GM19468 (cell line): ENCODE results near the gene SPAST.
"Not testable (repeated sequence)": the region's sequence is repeated elsewhere in the genome, so short reads cannot be mapped to it uniquely, and the experiment has no call there.

Source experiments
- ATAC-seq: cut with Tn5 transposase; IDR thresholded peaks from one replicate; pipeline ENCODE4 v1.9.1; 2021; ENCODE audit warnings: mild to moderate bottlenecking, moderate library complexity, moderate number of reproducible peaks; ENCODE audit not compliant: unreplicated experiment; ENCODE audit errors: extremely low read depth

The SPAST gene, protein sequence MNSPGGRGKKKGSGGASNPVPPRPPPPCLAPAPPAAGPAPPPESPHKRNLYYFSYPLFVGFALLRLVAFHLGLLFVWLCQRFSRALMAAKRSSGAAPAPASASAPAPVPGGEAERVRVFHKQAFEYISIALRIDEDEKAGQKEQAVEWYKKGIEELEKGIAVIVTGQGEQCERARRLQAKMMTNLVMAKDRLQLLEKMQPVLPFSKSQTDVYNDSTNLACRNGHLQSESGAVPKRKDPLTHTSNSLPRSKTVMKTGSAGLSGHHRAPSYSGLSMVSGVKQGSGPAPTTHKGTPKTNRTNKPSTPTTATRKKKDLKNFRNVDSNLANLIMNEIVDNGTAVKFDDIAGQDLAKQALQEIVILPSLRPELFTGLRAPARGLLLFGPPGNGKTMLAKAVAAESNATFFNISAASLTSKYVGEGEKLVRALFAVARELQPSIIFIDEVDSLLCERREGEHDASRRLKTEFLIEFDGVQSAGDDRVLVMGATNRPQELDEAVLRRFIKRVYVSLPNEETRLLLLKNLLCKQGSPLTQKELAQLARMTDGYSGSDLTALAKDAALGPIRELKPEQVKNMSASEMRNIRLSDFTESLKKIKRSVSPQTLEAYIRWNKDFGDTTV

DNA sequence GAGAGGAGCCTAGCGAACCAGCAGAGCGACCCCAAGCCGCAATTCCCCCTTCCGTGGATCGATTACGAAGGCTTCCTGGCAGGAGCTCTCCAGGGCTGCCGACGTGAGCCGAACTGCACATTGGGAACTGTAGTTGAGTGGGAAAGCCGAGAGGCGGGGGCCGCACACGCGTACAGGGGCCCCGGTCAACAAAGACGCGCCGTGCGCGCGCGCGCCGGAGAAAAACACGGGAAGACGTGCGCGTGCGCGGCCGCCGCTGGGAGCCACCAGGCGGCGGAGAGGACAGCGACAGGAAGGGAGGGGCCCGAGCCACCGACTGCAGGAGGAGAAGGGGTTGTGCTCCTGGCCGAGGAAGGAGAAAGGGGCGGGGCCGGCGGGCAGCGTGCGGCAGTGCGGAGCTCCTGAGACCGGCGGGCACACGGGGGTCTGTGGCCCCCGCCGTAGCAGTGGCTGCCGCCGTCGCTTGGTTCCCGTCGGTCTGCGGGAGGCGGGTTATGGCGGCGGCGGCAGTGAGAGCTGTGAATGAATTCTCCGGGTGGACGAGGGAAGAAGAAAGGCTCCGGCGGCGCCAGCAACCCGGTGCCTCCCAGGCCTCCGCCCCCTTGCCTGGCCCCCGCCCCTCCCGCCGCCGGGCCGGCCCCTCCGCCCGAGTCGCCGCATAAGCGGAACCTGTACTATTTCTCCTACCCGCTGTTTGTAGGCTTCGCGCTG, at the start of gene SPAST:
TSS of gene SPAST (plus strand) at position 247 of the 711 bp plus-strand sequence. CDS start at position 523, 276 bp downstream.
- peak; percentile 92 for ATAC-seq

DNA sequence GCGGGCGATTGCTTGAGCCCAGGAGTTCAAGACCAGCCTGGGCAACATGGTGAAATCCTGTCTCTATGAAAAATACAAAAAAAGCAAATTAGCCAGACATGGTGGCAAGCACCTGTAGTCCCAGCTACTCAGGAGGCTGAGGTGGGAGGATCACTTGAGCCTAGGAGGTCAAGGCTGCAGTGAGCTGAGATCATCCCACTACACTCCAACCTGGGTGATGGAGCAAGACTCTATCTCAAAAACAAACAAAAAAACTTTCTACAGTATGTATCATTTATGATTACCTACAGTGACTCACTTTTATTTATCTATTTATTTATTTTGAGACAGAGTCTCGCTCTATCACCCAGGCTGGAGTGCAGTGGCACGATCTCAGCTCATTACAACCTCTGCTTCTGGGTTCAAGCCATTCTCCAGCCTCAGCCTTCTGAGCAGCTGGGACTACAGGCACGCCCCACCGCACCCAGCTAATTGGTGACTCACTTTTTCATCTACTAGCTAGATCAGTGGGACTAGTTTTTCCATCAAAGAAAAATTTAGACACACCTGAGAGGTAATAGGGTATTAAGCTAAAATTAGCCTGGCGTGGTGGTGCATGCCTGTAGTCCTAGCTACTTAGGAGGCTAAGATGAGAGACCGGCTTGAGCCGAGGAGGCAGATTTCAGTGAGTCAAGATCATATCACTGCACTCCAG, 44.4 kb upstream of the SPAST start:
- ATAC-seq = not testable (repeated sequence)

DNA sequence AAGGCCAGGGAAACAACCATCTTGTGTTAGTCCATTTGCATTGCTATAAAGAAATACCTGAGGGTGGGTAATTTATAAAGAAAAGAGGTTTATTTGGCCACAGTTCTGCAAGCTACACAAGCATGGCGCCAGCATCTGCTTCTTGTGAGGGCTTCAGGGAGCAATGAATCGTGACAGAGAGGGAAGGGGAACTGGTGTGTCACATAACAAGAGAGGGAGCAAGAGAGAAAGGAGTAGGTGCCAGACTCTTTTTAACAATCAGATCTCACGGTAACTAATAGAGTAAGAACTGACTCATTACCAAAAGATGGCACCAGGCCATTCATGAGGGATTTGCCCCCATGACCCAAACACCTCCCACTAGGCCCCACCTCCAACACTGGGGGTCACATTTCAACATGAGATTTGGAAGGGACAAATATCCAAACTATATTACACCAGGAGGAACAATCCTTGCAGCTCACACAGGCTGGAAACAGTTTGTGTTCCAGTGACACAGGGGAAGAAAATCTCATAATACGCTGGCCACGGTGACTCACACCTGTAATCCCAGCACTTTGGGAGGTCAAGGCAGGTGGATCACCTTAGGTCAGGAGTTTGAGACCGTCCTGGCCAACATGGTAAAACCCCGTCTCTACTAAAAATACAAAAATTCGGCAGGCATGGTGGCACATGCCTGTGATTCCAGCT, 29.0 kb upstream of the SPAST start:
- not testable (repeated sequence) for ATAC-seq

- ATAC-seq = peak; percentile 80
These were observed 23.7 kb upstream of the SPAST start, which contains the start of gene DPY30 for GRCh38 chr2:32039447-32040219. Gene DPY30, minus strand, starts transcription at chr2:32039805. Its CDS starts 349 bp downstream, at chr2:32039456.

DNA sequence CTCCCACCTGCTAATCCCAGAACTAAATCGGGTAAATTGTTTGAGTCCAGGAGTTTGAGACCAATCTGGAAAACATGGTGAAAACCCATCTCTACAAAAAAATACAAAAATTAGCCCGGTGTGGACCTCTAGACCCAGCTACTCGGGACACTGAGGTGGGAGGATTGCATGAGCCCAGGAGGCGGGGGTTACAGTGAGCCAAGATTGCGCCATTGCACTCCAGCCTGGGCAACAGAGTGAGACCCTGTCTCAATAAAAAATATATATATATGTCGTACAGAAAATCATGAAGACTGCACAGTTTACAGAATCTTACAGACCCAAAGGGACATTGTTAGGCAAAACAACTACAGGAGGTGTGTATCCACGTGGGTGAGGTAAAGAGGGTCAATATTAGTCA, 19.8 kb upstream of the SPAST start:
- no peak for ATAC-seq

DNA sequence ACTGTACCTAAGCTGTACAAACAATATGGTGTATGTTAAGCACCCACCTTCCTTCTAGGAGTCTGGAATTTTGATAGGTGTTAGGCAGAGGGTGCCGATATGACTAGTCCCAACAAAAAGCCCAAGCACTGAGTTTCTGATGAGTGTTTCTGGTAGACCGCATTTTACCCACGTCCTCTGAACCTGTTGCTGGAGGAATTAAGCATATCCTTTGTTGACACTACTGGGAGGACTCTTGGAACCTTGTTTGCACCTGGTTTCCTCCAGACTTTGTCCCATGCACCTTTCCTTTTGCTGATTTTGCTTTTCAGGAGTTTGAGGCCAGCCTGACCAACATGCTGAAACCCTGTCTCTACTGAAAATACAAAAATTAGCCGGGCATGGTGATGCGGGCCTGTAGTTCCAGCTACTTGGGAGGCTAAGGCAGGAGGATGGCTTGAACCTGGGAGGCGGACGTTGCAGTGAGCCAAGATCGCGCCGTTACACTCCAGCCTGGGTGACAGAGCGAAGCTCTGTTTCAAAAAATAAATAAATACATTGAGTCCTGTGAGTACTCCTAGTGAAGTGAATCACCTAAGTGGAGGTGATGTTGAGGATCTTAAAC, 11.4 kb upstream of the SPAST start:
- ATAC-seq = no peak

DNA sequence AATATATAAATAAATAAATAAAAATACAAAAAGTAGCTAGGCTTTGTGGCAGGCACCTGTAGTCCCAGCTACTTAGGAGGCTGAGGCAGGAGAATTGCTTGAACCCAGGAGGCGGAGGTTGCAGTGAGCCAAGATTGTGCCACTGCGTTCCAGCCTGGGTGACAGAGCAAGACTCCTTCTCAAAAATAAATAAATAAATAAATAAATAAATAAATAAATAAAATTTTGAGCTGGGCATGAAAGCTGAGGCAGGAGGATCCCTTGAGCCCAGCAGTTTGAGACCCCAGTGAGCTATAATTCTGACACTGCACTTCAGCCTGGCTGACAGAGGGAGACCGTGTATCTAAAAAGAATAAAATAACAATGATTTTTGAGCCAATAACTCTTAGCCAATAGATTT, 8.8 kb upstream of the SPAST start:
- not testable (repeated sequence) for ATAC-seq

GRCh38 chr2:32058130-32058529, 5.2 kb upstream of the SPAST start:
- ATAC-seq = no peak

- ATAC-seq = no peak
These were observed 3.1 kb upstream of the SPAST start for GRCh38 chr2:32060266-32060665.

DNA sequence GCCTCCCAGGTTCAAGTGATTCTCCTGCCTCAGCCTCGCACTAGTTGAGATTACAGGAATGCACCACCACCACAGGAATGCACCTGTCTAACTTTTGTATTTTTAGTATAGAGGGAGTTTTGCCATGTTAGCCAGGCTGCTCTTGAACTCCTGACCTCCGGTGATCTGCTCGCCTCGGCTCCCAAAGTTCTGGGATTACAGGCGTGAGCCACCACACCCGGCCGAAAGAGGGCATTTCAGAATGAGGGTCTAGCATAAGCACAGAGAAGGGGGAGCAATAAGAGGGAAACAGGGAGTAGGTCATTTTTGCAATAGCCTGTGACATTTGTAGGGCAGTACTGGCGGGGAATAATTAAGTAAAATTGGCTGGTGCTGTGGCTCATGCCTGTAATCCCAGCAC, 1.9 kb upstream of the SPAST start:
- no peak for ATAC-seq

DNA sequence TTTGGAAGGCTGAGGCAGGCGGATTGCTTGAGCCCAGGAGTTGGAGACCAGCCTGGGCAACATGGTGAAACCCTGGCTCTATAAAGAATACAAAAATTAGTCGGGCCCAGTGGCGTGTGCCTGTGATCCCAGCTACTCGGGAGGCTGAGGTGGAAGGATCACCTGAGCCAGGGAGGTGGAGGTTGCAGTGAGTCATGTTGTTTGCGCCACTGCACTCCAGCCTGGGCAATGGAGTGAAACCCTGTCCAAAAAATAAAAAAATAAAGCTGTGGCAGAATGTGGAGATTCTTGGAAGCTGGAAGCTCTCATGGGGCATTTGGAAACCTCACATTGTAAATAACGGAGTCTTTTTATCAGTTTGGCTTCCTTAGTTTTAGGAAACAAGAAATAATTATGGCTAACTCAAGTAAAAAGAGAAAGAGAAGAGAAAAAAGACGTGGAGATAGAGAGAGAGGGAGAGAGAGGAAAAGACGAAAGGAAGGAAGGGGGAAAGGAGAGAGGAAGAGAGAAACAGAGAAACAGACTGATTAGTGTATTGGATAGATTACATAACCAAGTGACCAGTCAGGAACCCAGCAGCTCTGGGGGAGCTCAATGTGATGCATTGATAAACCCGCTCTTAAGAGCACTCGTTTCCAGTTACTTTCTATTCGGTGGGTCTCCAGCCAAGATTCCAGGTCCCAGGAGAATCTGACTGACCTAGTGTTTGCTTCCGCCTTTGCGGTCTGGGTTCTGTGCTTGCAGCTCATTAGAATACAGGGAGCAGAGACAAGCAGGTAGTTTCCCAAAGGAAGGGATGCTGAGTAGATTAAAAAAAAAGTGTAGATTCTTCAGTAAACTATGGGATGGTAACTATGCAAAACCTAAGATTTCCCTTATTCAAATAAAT, 1.1 kb upstream of the SPAST start:
- no peak for ATAC-seq

DNA sequence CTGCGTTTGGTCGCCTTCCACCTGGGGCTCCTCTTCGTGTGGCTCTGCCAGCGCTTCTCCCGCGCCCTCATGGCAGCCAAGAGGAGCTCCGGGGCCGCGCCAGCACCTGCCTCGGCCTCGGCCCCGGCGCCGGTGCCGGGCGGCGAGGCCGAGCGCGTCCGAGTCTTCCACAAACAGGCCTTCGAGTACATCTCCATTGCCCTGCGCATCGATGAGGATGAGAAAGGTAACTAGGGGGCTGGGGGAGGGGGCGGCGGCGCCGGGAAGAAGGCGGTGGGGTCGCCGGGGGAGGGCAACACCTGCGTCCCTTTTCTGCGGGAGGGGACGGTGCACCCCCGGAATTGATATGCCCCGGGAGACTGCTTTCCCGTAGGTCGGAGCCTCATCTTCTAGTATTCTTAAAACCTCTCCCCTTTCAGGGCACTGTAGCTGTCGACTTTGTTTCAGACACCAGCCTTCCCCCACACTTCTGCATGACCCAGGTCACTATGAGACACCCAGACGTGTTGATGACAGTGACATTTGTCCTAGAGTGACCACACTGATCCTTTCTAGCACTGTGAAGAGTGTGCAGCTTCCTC, 755 bp downstream of the SPAST start:
- ATAC-seq = peak; percentile 1

- no peak for ATAC-seq
These were observed 1.4 kb downstream of the SPAST start for GRCh38 chr2:32064713-32065112.

GRCh38 chr2:32067549-32067948, 4.2 kb downstream of the SPAST start:
- ATAC-seq = no peak

DNA sequence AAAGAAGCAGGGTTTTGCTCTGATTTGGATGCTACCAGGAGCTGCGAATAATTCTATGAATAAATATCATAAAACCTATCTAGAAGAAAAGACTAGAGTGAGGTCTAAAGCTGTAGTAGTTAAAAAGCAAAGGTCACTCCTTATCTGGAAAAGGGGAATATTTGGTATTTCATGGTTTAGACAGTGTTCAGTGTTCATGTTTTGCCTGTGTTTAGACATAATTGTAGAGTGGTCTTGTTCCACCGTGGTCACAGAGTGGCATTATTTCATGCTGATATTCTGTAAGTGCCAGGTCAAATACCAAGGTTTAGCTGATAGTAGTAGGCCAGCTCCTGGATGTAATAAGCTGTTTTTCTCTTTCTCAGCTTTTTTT, 10.8 kb downstream of the SPAST start:
- no peak for ATAC-seq

GRCh38 chr2:32095671-32096070, 32.3 kb downstream of the SPAST start:
- ATAC-seq = no peak

DNA sequence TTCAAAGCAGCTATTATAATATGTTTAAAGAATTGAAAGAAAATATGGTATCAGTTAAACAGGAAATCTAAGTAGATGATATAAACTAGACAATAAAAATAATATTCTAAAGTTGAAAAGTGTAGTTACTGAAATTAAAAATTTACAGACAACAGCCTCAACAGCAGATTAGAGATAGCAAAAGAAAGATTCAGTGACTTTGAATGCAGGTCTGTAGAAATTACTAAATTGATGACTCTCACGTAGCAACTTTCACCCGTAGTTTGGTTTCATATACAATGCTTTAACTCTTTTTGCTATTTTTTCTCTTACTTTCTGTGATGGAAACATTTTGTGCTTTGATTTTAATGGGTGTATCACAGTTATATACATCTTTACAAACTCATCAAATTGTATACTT, 44.8 kb downstream of the SPAST start:
- ATAC-seq = no peak
